LNCAP (cell line): Measurements from ENCODE around the gene NBL1.

Experiments
- TF ChIP-seq, protein P1 (sequence below): fragments of 450-650 bp; IDR thresholded peaks from 2 replicates; pipeline ENCODE4 v1.5.1; 2017; ENCODE audit warnings: mild to moderate bottlenecking

Gene NBL1

DNA sequence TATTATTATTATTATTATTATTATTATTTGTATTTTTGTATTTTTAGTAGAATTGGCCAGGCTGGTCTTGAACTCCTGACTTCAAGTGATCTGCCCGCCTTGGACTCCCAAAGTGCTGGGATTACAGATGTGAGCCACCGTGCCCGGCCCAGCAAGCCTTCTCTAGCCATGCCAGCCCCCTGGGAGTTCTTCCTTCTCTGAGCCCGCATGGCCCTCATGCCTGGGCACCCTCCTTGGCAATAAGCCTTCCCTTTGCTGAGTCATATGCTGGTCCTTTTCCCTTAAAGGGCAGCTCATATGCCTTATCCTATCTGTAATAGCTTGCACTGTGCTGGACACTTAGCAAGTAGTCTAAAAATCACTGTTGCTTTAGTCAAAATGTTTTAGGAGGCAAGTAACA is 8.5 kb upstream of the NBL1 start:
- TF ChIP-seq, protein P1, sequence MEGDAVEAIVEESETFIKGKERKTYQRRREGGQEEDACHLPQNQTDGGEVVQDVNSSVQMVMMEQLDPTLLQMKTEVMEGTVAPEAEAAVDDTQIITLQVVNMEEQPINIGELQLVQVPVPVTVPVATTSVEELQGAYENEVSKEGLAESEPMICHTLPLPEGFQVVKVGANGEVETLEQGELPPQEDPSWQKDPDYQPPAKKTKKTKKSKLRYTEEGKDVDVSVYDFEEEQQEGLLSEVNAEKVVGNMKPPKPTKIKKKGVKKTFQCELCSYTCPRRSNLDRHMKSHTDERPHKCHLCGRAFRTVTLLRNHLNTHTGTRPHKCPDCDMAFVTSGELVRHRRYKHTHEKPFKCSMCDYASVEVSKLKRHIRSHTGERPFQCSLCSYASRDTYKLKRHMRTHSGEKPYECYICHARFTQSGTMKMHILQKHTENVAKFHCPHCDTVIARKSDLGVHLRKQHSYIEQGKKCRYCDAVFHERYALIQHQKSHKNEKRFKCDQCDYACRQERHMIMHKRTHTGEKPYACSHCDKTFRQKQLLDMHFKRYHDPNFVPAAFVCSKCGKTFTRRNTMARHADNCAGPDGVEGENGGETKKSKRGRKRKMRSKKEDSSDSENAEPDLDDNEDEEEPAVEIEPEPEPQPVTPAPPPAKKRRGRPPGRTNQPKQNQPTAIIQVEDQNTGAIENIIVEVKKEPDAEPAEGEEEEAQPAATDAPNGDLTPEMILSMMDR: no peak

DNA sequence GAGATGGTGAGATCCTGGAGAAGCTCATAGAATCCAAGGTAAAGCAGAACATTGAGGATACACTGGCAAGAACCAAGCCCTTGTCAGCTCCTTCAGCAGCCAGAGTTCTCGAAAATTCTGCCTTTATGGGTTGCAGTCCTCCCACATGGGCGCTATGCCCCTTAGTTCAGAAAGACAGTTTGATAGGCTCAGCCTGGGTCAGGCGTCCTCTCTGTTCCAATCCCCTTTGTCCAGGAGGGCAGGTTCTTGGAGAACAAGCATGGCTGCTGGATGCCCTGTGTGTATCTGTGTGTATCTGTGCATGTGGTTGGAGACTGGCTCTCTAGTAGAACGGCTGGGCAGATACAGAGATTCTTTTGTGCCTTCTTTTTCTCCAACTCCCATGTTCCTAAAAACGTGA is 8.0 kb upstream of the NBL1 start:
- TF ChIP-seq, protein P1: no peak

- TF ChIP-seq, protein P1: no peak
These were observed 6.5 kb upstream of the NBL1 start for GRCh38 chr1:19637606-19638005.

GRCh38 chr1:19639999-19640362 is 4.1 kb upstream of the NBL1 start:
- TF ChIP-seq, protein P1: no peak

- TF ChIP-seq, protein P1: no peak
These were observed 3.5 kb upstream of the NBL1 start for GRCh38 chr1:19640363-19641316.

DNA sequence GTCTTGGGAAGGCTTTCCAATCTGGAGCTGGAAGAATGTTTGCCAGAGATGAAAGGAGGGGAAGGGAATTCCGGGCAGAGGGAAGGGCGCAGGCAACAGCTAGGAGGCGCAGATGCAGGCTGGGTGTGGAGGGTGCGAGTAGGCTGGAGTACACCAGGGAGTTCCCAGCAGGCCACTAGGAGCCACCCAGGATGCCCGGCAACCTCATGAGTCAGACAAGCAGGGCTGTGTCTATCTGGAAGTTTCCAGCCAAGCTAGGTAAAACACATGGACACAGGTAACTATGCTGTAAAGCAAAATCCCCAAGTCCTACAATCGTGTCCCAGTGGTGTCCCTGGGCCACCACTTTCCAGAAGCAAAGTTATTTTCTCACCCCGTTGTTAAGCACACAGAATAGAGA is 990 bp upstream of the NBL1 start:
- TF ChIP-seq, protein P1: no peak

DNA sequence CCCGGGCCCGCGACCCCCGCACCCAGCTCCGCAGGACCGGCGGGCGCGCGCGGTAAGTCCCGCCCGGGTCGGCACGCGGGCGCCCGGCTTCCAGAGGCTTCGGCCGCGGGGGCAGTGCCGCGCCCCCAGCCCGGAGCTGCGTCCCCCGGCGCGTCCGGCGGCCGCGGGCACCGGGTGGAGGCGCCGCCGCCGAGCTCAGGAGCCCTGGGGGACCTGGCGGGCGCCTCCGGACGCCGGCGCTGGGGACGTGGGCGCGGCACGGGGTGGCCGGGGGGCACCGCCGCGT is 227 bp downstream of the NBL1 start:
- TF ChIP-seq, protein P1: no peak
